Activated CD4-positive, CD25-positive, alpha-beta regulatory T cell treated with anti-CD3 and anti-CD28 coated beads, Interleukin-2, amount 50 U/mL, for 16 hours (primary cell): Measurements from ENCODE around the gene CPZ.
"Not testable (repeated sequence)": the region's sequence is repeated elsewhere in the genome, so short reads cannot be mapped to it uniquely, and the experiment has no call there.

ENCODE experiments used
- DNase-seq: peaks from one replicate; pipeline ENCODE4 v3.0.0-alpha.2; 2020; ENCODE audit warnings: low read depth, low spot score

The CPZ gene

DNA sequence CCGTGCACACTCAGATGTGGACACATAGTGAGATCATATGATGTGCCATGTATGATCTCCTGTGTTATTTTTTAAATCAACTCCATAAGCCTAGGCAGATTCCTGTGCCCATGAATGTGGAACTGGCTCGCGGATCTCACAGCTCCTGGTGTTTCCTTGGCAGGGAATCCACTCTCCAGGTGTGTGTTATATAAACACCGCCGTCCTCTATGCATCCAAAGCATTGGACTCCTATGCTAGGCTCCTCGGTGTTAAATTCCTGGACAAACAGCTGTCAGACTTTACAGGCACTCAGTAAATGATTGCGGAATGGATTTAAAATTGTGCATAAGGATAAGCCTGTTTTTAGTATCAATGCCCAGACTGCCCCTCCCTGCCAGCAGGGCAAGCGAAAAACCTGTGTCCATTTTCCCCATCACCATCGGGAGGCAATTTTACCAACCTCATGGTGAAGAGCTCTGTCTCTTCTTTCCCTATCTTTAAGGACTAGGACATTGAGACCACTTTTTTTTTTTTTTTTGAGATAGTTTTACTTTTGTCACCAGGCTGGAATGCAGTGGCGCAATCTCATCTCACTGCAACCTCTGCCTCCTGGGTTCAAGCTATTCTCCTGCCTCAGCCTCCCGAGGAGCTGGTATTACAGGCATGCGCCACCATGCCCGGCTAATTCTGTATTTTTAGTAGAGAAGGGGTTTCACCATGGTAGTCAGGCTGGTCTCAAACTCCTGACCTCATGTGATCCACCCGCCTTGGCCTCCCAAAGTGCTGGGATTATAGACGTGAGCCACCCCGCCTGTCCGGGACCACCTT is 36.0 kb upstream of the CPZ start:
- DNase-seq: no peak

DNA sequence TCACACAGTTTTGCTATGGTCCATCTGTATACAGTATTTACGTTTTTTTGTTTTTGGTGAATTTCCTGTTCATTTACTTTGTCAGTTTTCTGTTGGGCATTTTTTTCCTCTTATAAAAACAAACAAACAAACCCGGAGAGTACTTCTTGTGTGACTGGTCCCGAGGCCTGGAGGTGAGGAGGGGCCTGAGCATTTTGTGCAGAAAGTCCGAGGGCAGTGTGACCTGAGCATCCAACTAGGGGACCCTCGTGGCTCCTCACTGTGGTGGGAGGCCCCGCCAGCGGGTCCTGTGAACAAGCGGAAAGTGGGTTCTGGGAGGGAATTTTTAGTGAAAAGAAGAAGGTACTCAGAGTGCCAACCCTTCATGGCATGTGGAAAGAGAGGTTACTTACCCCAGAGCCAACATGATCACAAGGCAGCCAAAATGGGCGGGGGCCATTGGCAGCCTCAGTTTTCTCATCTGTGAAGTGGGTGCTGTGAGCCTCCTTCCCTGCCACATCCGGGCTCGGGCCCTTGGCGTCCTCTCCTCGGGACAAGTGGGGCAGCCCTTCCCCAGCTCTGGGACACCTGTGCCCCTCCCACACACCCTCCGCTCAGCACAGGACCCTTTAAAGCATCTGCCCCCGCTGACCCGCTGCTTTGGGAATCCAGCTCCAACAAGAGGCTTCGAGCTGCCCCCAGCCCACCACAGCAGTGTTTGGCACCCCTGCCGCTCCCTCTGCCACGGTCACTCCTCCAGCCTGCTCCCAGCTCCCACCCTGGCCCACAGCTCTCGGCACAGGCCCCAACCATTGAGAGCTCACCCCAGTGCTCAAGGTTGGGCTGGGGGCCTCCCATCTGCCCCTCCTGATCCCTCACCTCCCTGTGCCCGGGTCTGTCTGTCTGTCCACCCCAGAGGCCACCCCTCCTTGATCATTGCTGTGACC is 35.2 kb upstream of the CPZ start:
- no peak for DNase-seq

DNA sequence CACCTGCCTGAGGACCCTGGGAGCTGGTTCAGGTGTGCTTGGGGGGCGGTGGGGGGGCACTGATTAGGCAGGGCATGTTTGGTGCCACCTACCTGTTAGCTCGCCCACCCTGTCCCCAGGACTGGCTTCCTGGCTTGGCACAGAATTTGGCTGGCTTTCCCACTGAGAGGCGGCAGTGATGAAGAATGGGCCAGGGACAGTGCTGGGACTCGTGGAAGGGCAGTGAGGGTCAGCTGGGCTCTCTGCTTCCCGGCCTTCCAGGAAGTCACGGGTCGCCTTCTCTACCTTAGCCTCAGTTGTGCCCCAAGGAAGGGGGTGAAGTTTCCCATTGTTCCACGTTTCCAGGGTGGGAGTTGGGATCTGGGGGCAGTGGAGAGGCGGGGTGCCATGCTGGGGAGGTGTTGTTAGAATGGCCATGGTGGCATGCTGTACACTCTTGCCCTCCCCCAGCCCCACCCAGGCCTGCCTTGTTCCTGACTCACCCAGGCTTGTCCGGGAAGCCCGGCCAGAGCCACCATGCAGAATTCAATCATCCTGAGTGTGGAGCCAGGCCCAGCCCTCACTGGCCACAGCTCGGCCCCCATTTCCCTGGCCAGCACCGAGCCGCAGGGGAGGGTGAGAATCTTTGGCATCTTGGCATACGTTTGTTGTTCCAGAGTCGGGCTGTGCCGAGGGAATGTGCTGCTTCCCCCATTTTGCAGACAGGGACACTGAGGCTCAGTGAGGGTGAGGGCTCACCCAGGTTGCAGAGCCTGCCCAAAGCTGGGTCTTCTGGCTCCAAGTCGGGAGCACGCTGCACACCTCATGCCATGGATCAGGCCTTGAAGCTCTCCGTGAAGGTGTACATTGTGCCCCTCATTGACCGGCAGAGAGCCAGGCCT is 34.2 kb upstream of the CPZ start:
- no peak for DNase-seq

DNA sequence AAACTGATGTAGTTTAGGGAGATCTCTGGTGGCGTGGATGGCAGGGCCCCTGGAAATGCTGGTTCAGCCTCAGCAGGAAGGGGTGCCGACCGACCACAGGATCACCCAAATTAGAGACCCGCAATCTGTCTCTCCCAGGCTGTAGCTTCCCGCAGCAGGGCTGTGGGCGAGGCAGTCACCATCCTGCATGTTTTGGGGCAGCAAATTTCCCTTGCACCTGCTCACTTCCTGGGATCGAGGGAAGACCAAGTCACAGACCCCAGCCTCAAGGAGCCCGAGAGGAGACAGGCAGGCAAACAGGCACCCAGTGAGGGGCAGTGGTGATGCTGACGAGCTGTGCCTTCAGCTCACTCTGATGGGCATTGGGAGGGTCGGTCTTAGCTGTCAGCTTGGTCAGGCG is 33.6 kb upstream of the CPZ start:
- no peak for DNase-seq

DNA sequence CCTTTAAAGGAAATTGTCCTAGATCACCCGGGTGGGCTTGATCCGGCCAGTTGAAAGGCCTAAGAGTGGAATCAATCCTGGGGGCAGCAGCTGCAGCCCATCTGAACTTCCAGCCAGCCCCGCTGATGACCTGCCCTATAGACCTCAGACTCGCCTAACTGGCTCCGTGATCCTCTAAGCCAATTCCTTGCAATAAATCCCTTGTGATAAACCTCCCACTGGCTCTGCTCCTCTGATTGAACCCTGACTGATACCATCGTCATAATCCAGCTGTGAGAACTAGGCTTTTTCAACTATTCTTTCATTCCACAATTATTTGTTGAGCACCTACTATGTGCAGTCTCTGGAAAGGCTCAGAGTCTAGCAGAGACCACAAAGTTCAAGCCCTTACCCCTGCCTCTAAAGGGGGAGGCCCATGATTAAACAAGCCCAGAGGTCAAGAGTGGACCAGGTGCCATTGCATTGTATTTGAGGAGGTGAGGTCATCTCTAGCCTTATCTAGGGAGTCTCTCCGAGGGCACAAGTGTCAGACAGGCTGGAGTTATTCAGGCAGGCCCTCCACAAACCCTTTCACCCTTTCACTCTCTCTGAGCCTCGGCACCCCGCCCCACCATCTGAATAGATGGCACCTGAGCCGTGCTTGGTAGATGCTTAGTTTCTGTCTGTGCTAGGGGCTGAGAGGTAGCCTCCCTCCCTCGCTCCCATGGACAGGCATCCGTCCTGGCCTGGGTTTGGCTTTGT is 32.9 kb upstream of the CPZ start:
- no peak for DNase-seq

DNA sequence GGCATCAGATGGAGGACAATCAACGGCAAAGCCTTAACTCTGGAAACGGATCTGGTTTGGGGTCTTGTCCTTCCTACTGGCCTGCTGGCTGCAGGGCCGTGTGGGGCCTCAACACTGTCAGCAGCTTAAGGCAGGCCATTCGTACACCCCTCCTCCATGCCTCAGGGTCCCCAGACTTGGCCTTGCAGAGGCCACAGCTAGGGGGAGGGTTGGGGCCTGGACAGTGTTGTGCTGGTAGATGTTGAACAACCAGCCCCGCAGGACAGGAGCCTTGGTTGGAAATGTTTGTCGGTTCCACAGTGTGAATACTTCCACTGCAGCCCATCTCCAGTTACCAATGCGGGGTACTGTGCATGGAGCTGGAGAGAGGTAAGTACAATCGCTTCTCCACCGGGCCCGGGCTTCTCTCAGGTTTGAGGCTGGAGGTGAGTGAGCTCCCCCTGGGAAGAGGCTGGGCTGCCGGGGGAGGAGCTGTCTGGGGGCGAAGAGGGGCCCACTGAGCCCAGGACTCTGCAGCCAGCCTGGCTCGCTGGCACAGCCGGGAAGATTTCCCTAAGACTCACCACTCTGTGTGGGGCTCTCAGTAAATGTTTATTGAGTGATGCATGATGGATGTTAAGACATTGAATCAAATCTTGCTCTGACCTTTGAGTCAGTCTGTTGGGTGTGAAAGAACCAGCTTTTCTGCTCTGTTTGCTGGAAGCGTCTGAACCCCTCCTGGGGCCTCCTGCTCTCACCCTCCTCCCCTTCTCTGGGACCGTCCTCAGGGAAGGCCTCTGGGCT is 32.1 kb upstream of the CPZ start:
- DNase-seq: no peak

DNA sequence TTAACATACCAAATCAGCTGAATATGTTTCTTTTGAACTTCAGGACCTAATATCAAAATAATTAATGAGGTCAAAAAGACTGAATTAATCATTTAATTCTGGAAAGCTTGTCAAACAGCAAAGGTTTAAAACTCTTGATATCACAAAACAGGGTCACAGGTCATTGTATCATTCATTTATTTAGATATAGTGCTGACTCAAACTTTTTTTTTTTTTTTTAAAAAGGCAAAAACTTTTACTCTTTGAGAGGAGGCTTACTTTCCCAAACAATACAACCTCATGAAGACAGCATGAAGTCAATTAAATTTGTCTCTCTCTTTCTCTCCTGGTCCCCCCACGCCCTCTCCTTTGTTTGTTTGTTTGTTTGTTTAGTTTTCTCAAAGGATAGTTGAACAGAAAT is 28.0 kb upstream of the CPZ start:
- DNase-seq: no peak

DNA sequence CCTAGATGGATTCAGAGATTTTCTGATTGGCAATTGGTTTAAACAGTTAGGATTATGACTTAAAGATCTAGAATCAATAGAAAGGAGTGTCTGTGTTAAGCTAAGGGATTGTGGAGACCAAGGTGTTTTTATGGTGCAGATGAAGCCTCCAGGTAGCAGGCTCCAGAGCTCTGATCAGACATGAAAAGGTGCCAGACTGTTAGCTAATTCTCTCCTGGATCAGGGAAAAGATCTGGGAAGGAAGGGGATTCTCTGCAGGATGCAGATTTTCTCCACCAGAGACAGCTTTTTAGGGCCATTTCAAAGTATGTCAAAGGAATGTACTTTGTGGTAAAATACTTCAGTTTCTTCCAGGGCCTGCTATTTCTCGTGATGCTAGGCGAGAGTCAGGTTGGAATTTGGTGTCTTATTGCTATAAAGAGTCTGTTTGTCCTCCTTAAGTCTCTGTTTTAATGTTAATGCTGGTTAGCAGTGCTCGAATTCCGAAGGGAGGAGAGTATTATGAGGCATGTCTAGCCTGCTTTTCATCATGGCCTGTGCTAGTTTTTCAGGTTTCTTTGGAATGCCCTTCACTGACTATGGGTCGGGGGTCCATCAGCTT is 24.4 kb upstream of the CPZ start:
- DNase-seq: no peak

DNA sequence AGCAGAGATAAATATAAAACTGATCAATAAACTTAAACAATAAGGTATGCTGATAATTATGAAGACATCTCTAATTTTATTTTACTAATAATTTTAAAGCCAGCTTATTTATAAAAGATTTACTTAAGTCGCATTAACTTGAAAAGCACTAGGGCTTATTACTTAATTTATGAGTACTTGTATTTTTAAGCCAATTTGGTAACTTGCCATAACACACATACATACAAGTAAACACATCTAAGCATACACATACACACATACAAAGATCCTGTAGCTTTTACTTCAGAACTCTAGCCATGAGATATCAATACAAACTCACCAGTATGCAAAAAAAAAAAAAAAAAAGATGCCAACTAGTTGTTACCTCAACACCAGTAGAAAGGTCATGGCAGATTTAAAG is 22.4 kb upstream of the CPZ start:
- DNase-seq: no peak

DNA sequence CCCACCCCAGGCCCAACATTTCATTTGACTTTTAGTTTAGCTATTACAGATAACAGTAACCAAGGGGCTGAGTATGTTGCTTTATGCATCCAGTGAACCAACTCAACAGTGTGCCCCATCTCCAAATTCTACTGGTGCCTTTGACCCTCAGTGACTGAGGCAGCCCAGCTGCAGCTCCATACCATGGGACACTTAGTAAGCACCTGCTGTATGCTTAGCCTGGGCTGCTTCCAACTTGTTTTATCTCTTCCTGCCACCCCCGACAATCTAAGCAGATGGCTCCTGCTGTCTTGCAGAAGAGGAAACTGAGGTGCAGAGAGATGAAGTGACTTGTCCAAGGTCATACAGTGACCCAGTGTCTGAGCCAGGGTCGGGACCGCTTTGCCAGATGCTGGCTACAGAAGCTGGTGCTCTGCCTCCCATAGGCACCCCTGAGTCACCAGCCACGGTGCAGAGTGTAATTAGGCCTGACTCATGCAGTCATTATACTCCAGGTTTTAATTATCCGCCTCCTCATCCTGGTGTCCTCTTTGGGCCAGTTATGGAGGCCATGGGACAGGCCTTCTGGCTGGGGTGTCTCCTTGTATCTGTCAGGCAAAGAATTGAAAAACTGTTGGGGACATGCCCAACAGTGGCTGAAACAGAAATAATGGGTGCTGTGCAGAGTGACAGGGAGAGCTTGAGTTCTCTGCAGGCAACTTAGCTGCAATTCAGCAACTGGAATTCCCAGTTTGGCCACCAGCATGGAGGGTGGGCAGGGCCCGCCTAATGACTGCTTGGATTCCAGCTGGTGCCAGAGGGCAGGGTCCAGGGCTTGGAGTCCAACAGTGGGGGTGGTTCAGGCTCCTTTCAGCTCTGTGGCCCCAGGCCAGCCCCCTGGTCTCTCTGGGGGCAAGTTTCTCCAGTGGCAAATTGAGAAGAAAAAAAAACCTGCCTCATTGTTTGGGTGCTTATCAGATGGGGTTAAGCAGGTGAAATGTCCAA is 20.6 kb upstream of the CPZ start:
- DNase-seq: no peak

DNA sequence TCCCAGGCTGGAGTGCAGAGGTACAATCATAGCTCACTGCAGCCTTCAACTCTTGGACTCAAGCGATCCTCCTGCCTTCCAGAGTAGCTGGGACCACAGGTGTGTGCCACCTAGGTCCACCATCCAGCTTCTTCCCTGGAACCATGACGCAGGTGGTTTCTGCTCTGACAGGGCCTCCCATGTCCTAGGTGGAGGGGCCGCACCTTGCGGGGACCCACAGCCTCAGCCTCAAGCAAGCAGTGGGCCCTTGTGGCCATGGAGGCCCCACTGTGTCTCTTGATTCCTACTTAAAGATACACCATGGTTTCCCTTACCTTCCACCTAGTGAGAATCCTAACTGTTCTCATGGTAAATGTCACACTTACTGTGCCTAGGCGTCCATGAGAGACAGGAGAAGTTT is 19.3 kb upstream of the CPZ start:
- no peak for DNase-seq

DNA sequence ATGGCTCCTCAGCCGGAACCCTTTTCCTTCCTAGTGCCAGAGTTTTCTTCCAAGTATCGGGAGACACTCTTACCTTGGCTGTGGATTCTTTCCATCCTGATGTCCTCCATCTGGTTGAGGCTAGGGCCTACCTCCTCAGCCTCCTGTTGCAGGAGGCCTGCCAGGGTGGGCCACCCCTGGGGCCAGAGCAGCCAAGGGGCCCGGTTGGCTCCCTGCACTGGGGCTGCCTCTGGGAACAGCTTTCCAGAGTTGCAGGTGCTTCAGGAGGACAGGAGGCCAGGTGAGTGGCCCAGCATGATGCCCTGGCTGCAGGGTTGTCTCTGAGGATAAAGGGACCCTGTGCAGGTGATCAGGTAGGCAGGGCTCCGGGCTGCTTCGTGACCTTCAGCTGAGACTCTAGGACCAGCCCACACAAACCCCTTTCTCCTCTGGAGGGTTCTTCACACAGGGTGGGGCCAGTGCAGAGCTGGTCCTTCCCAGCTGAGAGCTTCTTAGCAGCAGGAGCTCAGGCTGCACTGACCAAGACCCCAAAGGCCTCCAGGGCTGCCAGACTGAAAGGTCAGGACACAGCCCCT is 17.7 kb upstream of the CPZ start:
- DNase-seq: no peak

DNA sequence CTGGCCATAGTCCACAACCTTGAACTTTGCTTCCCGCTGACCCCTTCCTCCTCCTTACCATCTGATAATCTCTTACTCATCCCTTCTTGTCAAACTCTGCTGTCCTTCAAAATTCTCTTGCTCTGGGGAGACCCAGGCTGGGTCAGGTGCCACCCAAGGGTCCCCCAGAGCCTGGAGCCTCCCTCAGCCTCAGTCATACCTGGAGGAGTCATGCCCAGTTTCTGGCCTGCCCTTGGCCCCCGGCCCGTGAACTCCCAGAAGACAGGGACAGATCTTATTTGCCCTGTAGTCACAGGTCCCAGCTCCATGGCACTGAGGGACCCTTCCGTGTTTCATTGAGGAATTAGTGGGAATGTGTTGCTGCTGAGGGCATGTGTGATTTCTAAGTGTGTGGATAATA is 17.1 kb upstream of the CPZ start:
- no peak for DNase-seq

DNA sequence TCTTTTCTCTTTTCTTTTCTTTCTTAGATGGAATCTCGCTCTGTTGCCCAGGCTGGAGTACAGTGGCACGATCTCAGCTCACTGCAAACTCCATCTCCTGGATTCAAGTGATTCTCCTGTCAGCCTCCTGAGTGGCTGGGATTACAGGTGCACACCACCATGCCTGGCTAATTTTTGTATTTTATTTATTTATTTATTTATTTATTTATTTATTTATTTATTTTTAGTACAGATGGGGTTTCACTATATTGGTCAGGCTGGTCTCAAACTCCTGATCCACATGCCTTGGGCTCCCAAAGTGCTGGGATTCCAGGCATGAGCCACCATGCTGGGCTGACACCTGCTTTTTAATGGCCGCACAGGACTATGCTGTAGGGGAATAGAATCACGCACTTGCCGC is 16.0 kb upstream of the CPZ start:
- DNase-seq: not testable (repeated sequence)

DNA sequence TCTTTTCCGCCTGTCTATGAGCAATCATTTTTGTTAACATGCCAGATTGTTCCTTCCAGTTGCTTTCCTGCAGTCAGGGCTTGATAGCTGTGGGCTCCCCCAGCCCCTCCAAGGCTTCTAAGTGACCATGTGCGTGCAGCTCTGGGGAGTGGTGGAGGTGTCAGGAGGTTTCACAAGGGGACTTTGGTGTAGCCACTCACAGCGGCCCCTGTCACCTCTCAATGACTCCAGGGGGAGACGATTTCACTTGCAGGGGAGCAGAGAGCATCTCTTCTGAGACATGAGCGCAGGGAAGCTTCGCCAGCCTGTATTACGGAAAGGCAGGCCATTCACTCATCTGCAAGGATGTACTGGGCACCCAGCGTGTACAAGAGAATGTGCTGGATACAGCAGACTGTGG is 15.5 kb upstream of the CPZ start:
- no peak for DNase-seq

DNA sequence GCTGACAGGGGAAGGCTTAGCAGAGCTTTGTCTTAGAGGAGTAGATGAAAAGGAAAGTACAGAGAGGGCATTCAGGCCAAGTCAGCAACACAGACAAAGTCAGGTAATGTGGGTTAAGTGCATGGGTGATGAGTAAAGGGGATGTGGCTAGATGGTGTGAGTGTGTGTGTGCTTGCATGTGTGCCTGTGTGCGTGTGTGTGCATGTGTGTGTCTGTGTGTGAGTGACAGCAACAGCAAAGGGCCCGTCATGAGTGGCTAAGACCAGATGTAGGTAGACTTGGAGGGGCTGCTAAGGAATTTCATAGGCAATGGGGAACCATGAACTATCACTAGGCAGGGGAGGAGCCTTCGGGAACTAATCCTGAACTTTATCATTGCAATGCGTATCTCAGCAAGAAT is 14.6 kb upstream of the CPZ start:
- DNase-seq: no peak

DNA sequence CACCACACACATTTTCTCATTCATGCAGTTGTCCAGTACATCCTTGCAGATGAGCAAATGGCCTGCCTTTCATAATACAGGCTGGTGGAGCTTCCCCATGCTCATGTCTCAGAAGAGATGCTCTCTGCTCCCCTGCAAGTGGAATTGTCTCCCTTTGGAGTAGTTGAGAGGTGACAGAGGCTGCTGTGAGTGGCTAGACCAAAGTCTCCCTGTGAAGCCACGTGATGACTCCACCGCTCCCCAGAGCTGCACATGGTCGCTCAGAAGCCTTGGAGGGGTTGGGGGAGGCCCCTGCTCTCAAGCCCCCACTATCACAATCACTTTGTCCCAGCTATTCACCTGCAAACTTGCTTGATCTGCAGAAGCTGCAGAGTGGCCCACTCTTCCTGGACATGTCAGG is 13.8 kb upstream of the CPZ start:
- DNase-seq: no peak

DNA sequence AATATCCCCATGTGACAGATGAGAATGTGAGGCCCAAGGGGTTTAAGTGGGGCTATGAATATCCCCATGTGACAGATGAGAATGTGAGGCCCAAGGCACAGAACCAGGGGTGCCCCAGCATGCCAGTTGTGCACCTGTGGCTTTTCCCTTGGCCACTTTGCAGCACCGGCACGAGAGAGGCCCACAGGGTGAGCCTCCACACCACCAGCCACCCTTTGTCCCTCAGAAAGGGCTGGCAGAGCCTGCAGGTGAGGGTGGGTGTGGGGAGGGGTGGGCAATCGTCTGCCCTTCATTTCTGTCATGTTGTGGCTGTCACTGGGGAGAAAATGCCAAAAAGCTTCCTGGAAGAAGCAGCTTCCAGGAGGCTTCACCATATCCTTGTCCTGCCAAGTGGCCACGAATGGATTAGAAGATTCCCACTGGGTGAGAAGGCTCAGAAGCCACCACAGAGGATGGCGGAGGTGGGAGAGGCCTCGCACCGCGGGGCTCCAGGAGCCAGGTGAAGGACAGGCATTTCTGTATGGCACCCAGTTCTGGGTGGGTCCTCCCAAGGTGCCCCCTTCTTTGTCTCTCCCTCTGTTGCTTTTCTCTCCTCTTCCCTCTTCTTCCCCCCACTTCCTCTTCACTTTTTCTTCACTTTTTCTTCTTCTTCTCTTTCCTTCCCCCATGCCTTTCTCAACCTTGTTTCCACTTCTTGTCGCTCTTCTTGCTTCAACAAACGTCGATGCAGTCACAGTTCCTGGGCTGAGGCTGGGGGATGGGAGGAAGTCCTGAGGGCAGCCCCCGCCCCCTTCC is 12.8 kb upstream of the CPZ start:
- DNase-seq: no peak
